HG02623 (cell line): Measurements from ENCODE around the gene FSD2.
"Not testable (repeated sequence)": the region's sequence is repeated elsewhere in the genome, so short reads cannot be mapped to it uniquely, and the experiment has no call there.

ENCODE experiments used
- ATAC-seq: cut with Tn5 transposase; IDR thresholded peaks from one replicate; pipeline ENCODE4 v1.9.1; 2021; ENCODE audit warnings: moderate library complexity; ENCODE audit not compliant: unreplicated experiment

The FSD2 gene

DNA sequence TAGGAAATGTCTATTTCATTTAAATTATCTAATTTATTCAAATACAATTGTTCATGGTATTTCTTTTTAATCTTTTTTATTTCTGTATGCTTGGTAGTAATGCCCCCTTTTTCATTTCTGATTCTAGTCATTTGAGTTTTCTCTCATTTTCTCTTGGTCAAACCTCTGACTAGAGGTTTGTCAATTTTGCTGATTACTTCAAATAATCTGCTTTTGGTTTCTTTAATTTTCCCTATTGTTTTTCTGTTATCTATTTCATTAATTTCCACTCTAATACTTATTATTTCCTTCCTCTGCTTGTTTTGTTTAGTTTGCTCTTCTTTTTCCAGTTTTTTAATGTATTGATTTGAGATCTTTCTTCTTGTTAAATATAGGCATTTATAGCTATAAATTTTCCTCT is 12.1 kb downstream of the FSD2 start:
- ATAC-seq = no peak

- ATAC-seq = no peak
Observed at GRCh38 chr15:82792068-82792467, 13.8 kb downstream of the FSD2 start.

GRCh38 chr15:82790321-82790720 is 15.5 kb downstream of the FSD2 start:
- no peak for ATAC-seq

DNA sequence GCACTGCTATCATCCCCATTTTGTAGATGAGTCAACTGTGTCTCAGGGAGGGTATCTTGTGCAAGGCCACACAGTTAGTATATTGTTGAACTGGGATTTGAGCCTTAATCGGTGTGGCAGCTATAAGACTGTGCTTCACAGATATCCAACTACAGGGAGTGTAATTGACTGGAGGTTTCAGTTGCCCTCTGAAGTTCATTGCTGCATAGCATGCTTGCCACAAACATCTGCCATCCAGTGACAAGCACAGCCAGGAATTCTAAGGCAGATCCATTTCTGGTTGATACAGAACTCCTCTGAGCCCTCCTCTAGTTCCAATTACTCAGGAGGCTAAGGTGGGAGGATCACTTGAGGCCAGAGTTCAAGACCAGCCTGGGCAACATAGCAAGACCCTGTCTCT is 16.4 kb downstream of the FSD2 start:
- ATAC-seq = no peak

- ATAC-seq = no peak
Observed at GRCh38 chr15:82788496-82788895, 17.4 kb downstream of the FSD2 start.

DNA sequence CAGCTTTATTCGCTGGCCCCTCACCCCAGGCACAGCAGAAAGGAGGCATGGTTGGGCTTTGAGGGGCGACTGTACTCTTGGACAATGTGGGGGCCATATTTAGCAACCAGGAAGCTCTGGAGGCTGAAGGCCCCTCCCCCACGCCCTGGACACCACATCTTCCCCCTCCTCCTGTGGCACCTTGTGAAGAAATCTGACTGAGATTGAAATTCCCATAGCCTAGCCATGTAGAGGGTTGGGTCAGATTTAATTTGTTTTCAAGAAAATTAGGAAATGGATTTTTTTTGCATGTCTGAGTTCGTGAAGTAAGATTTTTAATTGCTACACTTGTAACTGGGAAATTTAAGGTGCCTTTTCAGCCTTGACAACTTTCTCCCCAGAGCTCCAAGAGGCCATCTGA is 24.5 kb downstream of the FSD2 start:
- no peak for ATAC-seq

GRCh38 chr15:82778755-82779154 is 27.1 kb downstream of the FSD2 start:
- ATAC-seq = no peak

DNA sequence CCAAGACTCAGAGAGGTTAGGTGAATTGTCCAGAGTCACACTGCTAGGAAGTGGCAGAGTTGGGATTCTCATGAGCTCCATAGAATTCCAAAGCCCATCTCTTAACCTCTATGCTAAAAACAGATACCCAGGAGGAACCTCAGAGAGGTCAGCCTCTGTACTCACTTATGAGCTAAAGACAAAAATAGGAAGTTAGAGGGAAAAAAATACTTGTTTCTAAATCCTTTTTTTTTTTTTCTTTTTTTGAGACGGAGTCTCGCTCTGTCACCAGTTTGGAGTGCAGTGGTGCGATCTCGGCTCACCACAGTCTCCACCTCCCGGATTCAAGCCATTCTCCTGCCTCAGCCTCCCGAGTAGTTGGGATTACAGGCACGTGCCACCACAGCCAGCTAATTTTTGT is 31.4 kb downstream of the FSD2 start:
- no peak for ATAC-seq

GRCh38 chr15:82771789-82772607 is 33.9 kb downstream of the FSD2 start:
- no peak for ATAC-seq

- ATAC-seq = no peak
Observed at GRCh38 chr15:82768414-82769054, 37.3 kb downstream of the FSD2 start.

DNA sequence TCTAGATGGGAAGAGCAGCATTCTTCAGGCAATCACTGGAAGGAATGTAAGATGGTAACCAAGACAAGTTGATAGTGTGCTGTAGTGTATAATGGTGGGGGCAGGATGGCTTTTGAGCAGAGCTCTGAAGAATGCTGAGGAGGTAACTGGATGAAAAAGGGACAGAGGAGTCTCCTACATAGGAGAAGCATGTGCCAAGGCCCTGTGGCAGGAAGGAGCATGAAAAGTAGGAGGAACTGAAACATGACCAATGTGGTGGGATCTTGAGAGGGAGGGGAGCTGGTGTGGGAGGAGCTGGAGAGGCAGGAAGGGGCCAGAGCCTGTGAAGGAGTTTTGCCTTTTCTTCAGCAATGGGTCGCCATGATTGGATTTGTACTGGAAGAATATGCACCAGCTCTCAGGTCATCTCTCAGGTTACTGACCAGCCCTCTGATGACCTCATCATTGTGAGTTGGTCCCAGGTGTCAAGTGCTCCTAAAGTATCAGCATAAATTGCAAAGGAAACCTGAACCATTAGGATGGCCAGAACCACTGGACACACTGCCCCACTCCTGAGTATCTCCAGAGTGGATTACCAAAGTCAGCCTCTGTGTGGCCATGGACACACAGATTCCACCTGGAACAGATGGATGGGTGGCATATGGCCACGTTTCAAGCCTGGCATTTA is 38.6 kb downstream of the FSD2 start:
- ATAC-seq = no peak

DNA sequence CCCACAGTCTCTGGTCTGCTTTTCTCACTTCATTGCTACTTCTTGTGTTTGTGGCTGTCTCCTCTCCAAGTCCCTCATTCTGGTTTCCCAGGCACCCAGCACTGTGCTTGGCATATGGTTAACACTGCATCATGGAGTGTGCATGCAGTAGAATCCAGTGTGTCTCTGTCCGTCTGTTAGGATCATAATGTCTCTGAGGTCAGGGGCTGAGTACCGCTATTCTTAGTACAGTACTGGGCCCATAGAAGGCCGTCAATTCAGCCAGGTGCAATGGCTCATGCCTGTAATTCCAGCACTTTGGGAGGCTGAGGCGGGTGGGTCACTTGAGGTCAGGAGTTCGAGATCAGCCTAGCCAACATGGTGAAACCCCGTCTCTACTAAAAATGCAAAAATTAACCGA is 39.7 kb downstream of the FSD2 start:
- ATAC-seq = not testable (repeated sequence)

DNA sequence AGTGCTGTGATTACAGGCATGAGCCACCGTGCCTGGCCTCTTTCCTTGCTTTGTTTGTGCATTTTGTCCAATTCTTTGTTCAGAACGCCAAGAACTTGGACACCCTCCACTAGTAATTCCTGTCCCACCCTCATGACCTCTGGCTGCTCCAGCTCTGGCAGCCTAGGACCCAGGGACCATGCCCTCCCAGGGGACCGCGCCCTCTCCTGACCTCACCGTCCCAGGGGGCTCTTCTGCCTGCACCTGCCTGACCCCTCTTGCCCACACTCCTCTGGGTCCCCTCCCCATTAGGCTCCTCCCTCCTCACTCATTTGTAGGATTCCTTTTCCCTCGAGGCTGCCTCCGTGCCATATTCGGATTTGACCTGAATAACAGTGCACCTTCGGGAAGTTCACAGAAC is 41.1 kb downstream of the FSD2 start:
- no peak for ATAC-seq

DNA sequence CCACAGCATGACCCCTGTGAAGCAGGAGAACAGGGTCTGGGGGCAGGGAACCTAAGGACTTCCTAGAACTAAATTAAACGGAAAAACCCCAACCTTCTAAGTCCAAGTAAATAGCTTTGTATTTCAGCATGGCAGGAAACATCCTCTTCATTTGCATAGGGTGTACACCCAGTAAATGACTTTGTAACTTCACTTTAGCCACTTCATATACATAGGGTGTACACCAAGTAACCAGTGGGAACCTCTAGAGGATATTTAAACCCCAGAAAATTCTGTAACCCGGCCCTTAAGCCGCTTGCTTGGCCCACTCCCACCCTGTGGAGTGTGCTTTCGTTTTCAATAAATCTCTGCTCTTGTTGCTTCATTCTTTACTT is 41.8 kb downstream of the FSD2 start:
- ATAC-seq = no peak

GRCh38 chr15:82763361-82764116 is 42.3 kb downstream of the FSD2 start:
- ATAC-seq = no peak

- no peak for ATAC-seq
Observed at GRCh38 chr15:82751308-82751707, 54.6 kb downstream of the FSD2 start.

- peak; percentile 38 for ATAC-seq
Observed at GRCh38 chr15:82750831-82751180, 55.1 kb downstream of the FSD2 start.

- ATAC-seq = peak; percentile 89
Observed at GRCh38 chr15:82749951-82750830, 55.7 kb downstream of the FSD2 start.

- ATAC-seq = no peak
Observed at GRCh38 chr15:82748315-82748714, 57.6 kb downstream of the FSD2 start.

DNA sequence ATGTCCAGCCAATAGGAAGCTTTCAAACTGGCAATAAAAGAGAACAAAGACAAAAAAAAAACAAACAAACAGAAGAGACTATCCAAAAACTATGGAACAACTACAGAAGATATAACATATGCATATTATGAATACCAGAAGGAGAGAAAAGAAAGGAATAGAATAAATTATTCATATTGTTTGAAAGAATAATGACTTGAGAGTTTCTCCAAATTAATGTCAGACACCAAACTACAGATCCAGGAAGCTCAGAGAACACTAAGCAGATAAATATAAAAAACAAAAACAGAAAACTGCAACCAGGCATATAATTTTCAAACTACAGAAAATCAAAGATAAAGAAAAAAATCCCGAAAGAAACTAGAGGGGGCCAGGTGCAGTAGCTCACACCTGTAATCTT is 62.1 kb downstream of the FSD2 start:
- no peak for ATAC-seq

DNA sequence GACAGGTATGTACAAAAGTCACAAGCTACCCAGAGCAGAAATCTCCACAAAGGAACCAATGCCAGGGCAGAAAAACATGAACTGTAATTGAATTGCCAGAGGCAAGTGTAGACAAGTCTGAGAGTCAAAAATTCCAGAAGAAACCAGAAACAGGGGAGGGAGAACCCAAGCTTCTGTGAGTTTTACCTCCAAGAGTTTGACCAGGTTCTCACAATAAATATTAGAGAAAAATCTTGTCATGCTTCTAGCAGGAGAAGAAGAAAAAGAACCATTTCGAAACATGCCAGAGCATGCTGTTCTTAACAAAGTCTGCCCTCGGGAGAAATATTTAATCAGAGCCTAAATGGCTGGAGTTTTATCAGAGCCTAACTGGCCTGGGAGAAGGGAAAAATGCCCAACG is 63.7 kb downstream of the FSD2 start:
- ATAC-seq = no peak
